Measurements from ENCODE around the gene KDM6A. TPM values are rescaled to one million over a fixed set of nuclear protein-coding genes. Genes with fewer than 3 reads are reported as not detected.
"Not testable (repeated sequence)": the region's sequence is repeated elsewhere in the genome, so short reads cannot be mapped to it uniquely, and the experiment has no call there.

KDM6A gene
- total and polyA plus RNA-seq, 7 donors = 3.6 to 21.3 (median 13.2) TPM

DNA sequence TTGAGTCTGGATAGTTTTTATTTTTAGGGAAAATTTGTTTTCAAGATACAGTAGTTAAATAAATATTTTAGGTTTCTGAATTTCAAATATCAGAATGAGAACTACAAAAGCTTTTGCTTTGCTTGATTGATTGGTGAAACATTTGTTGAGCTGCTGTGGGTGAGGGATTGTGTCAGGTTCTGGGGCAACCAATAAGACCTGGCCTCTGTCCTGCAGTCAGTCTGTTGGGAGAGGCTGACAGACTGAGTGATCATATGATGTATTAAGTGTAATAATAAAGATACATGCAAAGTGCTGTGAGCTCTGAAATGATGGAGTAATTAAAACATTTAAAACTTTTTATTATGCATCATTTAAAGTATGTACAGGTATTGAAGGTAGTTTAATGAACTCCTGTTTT lies 9.6 kb downstream of the KDM6A start:
- no peak overlapping the region for H3K27ac ChIP-seq
- peak in 3 of 4 donors; percentile 52 to 65 (median 55) for ATAC-seq
- peaks cover 51% of the 10 kb centered on the region for H3K4me1 ChIP-seq

DNA sequence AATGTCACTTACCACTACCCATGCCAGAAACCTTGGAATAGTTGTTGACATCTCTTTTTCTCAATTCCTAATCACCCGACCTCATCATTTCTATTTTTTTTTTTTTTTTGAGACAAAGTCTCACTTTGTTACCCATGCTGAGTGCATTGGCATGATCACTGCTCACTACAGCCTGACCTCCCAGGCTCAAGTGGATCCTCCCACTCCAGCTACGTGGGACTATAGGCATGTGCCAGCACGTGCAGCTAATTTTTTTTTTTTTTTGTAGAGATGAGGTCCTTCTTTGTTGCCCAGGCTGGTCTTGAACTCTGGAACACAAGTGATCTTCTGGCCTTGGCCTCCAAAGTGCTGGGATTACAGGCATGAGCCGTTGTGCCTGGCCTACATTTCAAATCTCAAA lies 12.0 kb downstream of the KDM6A start:
- H3K36me3 ChIP-seq (ENCODE audit: insufficient read depth in 1 of 2, low read depth in 1 of 2) = no peaks in the 10 kb centered on the region
- DNase-seq = no peak
- H3K4me1 ChIP-seq = peaks cover 44% of the 10 kb centered on the region
- no peak overlapping the region for H3K27ac ChIP-seq
- WGBS, 3 donors = 37 to 61% (median 59%) methylated on average over 4 of the region's 4 CpGs
- TF ChIP-seq, protein P1, sequence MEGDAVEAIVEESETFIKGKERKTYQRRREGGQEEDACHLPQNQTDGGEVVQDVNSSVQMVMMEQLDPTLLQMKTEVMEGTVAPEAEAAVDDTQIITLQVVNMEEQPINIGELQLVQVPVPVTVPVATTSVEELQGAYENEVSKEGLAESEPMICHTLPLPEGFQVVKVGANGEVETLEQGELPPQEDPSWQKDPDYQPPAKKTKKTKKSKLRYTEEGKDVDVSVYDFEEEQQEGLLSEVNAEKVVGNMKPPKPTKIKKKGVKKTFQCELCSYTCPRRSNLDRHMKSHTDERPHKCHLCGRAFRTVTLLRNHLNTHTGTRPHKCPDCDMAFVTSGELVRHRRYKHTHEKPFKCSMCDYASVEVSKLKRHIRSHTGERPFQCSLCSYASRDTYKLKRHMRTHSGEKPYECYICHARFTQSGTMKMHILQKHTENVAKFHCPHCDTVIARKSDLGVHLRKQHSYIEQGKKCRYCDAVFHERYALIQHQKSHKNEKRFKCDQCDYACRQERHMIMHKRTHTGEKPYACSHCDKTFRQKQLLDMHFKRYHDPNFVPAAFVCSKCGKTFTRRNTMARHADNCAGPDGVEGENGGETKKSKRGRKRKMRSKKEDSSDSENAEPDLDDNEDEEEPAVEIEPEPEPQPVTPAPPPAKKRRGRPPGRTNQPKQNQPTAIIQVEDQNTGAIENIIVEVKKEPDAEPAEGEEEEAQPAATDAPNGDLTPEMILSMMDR (IDR thresholded peaks at IDR 0.05) = no peak
- no peaks in the 10 kb centered on the region for H3K27me3 ChIP-seq (ENCODE audit: insufficient read depth in 3 of 3, low read length in 2 of 3)
- no peak overlapping the region for H3K4me3 ChIP-seq
- ATAC-seq = no peak
- no peaks in the 10 kb centered on the region for H3K9me3 ChIP-seq
- intact Hi-C loops (cut with DNase I) = no loop called here

More for the DNA sequence above, 9.6 kb downstream of the KDM6A start:
- no peak overlapping the region for H3K4me3 ChIP-seq
- TF ChIP-seq, protein P1 (IDR thresholded peaks at IDR 0.05) = no peak
- no peak for DNase-seq
- H3K27me3 ChIP-seq (ENCODE audit: insufficient read depth in 3 of 3, low read length in 2 of 3) = no peaks in the 10 kb centered on the region
- intact Hi-C loops (cut with DNase I) = no loop called here
- no peaks in the 10 kb centered on the region for H3K36me3 ChIP-seq (ENCODE audit: insufficient read depth in 1 of 2, low read depth in 1 of 2)
- H3K9me3 ChIP-seq = no peaks in the 10 kb centered on the region

DNA sequence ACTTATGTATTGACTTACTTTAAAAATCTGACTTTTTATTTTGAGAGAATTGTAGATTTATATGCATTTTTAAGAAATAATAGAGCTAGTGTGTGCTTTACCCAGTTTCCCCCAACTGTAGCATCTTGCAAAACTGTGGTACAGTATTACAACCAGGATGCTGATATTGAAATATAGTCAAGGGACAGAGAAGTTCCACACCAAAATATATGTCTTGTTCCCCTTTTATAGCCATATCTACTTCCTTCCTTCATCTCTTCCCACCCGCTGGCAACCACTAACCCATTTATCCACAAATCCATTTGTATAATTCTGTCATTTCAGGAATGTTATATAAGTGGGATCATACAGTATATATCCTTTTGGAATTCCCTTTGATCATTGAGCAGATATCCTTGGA lies 16.8 kb downstream of the KDM6A start:
- Histone ChIP-seq H3K27me3 (ENCODE audit: insufficient read depth in 3 of 3, low read length in 2 of 3) (no peaks in the 10 kb centered on the region), H3K4me1 (peaks cover 24% of the 10 kb centered on the region), H3K36me3 (ENCODE audit: insufficient read depth in 1 of 2, low read depth in 1 of 2) (no peaks in the 10 kb centered on the region), H3K9me3 (no peaks in the 10 kb centered on the region), H3K27ac (no peak overlapping the region), H3K4me3 (no peak overlapping the region)
- WGBS, 3 donors = 83 to 90% (median 85%) methylated on average over 1 of the region's 1 CpG
- TF ChIP-seq, protein P1 (IDR thresholded peaks at IDR 0.05) = no peak
- DNase-seq = no peak
- intact Hi-C loops (cut with DNase I) = no loop called here
- ATAC-seq = no peak

DNA sequence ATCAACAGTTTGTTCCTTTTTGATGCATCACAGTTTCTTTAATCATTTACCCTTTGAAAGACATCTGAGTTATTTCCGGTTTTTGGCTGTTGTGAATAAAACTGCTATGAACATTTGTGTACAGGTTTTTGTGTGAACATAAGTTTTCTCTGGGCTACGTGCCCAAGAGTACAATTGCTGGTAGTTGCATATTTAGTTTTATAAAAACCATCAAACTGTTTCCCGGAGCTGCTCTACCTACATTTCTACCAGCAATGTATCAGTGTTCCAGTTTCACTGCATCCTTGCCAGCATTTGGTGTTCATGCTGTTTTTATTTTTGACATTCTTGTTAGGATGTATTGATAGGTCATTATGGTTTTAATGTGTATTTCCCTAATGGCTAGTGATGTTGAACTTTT lies 17.3 kb downstream of the KDM6A start:
- no peak overlapping the region for H3K27ac ChIP-seq
- no peak overlapping the region for H3K4me3 ChIP-seq
- H3K27me3 ChIP-seq (ENCODE audit: insufficient read depth in 3 of 3, low read length in 2 of 3) = no peaks in the 10 kb centered on the region
- H3K9me3 ChIP-seq = no peaks in the 10 kb centered on the region
- ATAC-seq (peak in 1 of 4 donors; percentile 8), DNase-seq (no peak)
- intact Hi-C loops (cut with DNase I) = no loop called here
- 56 to 73% (median 70%) methylated on average over 3 of the region's 3 CpGs for WGBS, 3 donors
- TF ChIP-seq, protein P1 (IDR thresholded peaks at IDR 0.05) = no peak
- peaks cover 22% of the 10 kb centered on the region for H3K4me1 ChIP-seq
- H3K36me3 ChIP-seq (ENCODE audit: insufficient read depth in 1 of 2, low read depth in 1 of 2) = no peaks in the 10 kb centered on the region

DNA sequence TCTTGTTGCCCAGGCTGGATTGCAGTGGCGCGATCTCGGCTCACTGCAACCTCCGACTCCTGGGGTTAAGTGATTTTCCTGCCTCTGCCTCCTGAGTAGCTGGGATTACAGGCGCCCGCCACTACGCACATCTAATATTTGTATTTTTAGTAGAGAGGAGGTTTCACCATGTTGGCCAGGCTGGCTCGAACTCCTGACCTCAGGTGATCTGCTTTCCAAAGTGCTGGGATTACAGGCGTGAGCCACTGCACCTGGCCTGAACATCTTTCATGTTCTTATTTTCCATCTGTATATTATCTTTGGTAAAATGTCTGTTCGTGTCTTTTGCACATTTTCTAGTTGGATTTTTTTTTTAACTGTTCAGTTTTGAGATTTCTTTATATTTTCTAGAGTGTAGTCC lies 17.7 kb downstream of the KDM6A start:
- H3K4me1 ChIP-seq = peaks cover 21% of the 10 kb centered on the region
- WGBS, 3 donors = 37 to 46% (median 43%) methylated on average over 10 of the region's 10 CpGs
- H3K4me3 ChIP-seq; H3K27ac ChIP-seq; H3K9me3 ChIP-seq; DNase-seq; H3K36me3 ChIP-seq (ENCODE audit: insufficient read depth in 1 of 2, low read depth in 1 of 2); H3K27me3 ChIP-seq (ENCODE audit: insufficient read depth in 3 of 3, low read length in 2 of 3); intact Hi-C loops (cut with DNase I): not testable (repeated sequence)
- peak in 2 of 4 donors; percentile 56 for ATAC-seq

Measured in psoas muscle (tissue), 8 donors.